ENCODE measurements around the gene MINK1.

Gene MINK1

GRCh38 chr17:4937553-4937952 lies 104.4 kb downstream of the MINK1 start:
- no peak for DNase-seq

DNA sequence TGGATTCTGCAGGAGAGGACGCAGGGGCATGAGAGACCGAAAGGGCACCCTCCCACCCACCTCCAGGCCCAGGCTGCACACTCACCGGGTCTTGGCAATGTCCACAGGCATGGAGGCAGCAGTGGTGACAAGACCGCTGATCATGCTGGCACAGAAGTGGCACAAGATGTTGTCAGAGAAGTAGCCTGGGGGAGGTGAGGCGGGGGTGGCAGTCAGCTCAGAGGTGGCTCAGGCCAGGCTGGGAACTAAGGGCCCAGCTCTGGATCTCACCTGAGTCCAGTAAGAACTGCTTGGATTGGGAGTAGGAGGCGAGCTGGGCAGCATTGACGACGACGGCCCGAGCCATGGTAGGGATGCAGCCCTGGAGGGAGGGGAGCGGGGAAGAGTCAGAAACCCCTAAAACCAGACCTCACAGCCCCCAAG lies 104.9 kb downstream of the MINK1 start:
- DNase-seq: no peak

- no peak for DNase-seq
Observed at GRCh38 chr17:4938688-4939545, 105.8 kb downstream of the MINK1 start.

GRCh38 chr17:4939546-4939795 lies 106.3 kb downstream of the MINK1 start:
- no peak for DNase-seq

DNA sequence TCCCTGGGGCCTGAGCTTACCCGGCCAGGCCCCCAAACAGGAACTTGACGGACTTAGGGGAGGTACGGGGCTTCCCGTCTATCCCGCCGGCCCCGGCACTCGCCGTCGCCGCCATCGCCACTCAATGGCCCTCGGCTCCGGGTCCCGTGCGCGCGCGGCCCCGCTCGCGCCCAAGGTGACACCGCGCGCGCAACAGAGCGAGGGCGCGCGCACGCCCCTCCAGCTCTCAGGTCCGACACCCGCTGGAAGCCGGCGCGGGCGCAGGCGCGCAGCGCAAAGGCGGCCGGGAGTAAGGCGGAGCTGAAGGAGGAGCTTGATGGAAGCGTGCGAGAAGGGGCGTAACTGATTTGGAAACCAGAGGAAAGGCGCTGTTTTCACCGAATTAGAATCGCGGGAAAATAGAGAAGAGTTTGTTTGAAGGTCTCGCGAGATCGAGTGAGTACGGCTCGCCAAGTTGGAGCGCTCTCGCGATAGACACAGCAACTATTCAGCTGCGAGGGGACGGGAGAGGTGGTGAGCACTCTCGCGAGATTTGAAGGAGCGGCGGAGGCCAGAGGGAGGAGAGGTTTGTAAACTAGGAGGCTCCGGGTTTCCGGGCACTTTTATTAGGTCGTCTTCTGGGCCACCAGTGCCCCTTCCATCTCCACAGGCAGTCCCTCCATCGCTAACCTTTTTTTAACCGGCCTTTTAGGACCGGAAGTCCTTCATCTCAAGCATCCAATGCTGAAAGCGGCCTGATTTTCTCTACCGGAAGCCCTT lies 106.8 kb downstream of the MINK1 start, which contains the start of the genes RNF167 and SLC25A11:
Gene RNF167, plus strand, starts transcription at position 473 of the 759 bp plus-strand sequence. CDS start 642 bp downstream, outside the sequence.
Gene SLC25A11, minus strand, starts transcription at position 251 of the 759 bp plus-strand sequence. Its CDS starts 136 bp downstream, at position 115.
- DNase-seq: peak; percentile 95

DNA sequence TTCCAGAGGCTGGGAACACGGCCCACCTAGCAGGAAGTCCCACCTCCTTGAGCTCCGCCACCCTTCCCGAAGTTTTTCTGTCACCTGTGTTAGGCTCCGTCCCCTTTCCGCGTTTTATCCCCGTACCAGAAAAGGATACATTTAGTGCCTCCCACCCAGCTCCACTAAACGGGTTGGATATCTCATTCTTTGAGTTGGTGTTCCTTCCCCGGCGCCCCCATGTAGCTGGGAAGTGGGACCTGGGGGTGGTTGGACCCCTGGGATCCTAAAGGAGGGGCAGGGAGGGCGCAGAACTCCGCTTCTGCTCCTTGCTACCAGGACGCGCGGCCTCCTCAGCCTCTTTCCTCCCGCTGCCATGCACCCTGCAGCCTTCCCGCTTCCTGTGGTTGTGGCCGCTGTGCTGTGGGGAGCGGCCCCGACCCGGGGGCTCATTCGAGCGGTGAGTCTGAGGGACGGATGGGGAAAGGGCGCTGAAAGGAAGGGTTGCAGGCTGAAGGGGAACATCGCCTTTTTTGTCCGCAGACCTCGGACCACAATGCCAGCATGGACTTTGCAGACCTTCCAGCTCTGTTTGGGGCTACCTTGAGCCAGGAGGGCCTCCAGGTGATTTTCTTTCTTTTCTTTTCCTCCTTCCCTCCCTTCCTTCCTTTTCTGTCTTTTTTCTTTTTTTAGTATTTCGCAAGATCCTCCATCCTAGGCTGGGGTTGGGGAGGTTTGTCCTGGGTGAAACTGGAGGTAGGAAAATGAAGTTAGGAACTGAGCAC lies 107.6 kb downstream of the MINK1 start:
- DNase-seq: peak; percentile 65

DNA sequence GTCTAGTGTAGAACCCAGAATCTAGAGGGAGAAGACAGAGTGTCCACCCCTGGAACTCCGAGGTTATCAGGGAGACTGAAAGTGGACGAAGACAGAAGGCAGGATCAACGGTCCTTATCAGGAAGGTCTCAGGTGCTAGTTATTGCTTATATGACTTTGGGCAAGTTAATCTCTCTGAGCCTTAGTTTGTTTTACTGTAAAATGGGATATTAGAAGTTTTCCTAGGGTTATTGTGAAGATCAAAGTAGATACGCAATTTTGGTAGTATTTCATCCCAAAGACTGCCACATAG lies 108.1 kb downstream of the MINK1 start:
- DNase-seq: no peak

GRCh38 chr17:4942760-4943508 lies 109.8 kb downstream of the MINK1 start:
- no peak for DNase-seq

- DNase-seq: peak; percentile 70
Observed at GRCh38 chr17:4944163-4944553, 111.0 kb downstream of the MINK1 start.

DNA sequence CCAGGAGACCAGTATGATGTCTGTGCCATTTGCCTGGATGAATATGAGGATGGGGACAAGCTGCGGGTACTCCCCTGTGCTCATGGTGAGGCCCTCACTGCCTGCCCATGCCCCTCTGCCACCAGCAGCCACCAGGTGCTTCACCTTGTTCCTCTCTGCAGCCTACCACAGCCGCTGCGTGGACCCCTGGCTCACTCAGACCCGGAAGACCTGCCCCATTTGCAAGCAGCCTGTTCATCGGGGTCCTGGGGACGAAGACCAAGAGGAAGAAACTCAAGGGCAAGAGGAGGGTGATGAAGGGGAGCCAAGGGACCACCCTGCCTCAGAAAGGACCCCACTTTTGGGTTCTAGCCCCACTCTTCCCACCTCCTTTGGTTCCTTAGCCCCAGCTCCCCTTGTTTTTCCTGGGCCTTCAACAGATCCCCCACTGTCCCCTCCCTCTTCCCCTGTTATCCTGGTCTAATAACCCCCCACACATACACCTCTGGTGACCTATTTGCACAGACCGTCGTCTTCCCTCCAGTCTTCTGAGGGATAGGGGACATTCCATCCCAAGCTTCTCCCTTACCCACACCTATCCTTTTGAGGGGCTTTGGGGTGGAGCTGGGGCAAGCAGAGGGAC lies 111.5 kb downstream of the MINK1 start:
- DNase-seq: peak; percentile 65

GRCh38 chr17:4945176-4945943 lies 112.2 kb downstream of the MINK1 start:
- DNase-seq: peak; percentile 92

GRCh38 chr17:4945944-4946280 lies 112.8 kb downstream of the MINK1 start:
- no peak for DNase-seq

DNA sequence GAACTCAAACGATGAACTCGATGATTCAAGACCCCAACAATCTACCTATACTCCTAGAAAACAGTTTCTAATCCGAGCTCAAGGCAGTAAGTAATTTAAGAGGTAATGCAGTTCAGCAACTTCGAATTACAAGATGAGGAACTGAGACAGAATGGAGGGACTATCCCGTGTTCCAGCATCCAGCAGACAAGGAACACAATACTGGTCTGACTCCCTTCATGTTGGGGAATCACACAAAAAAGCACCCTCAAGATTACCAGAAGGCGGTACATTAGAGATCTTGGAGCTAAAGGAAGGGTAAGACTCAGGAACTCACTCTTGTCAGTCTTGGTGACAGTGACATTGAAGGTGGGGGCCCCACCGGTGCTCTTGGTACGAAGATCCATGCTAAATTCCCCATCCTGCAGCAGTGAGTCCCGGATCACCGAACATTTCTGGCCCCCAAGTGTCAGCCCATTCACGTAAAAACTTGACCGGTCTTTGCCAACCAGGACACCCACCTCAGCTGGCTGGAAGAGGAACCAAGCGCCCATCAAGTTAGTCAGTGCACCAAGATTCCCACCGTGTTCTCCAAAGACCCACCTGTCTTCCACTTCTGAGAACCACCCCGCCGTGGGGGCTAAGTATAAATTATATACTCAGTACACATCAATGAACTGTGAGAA lies 113.3 kb downstream of the MINK1 start:
- DNase-seq: no peak

DNA sequence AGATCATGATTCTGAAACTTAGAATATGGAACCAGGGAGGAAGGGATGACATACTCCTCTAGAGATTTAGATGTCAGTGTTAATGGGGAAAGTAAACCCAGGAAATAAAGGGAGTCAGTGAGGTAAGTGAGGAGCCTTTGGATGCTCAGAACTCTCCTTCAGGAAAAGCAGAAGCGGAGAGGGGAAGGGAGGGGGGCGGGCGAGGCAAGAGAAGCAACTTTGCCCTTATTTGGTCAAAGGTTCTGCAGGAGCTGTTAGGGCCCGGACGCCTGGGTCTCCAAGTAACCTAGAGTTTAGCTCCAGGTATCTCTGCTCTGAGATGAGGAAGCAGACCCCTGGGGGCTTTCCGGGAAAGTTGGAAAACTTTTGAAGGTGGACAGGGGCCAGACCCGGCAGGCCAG lies 113.9 kb downstream of the MINK1 start:
- DNase-seq: no peak

All from stimulated activated CD8-positive, alpha-beta memory T cell treated with anti-CD3 and anti-CD28 coated beads, Interleukin-4, amount 100 ng/mL, for 48 hours (primary cell).